ENCODE data around the gene SAMD11. TPM values are rescaled to one million over a fixed set of nuclear protein-coding genes. Genes with fewer than 3 reads are reported as not detected.
A peak's percentile ranks its signal among the peaks of the same experiment; 100 is the strongest.

The SAMD11 gene
- total and polyA plus RNA-seq, 2 of the 8 experiments (the other 6 are each of a cell fraction or from before 2014, with no cell fraction given): 0.18 to 0.30 TPM

GRCh38 chr1:929712-930632, 6.2 kb downstream of the SAMD11 start:
- DNase-seq (ENCODE audit: low read depth in 1 of 2, low spot score in 2 of 2) (no peak), FAIRE-seq (no peak)
- H3K27me3 ChIP-seq (replicated peaks in 1 of 4; ENCODE audit: control insufficient read depth in 3 of 4, extremely low read depth in 1 of 4, insufficient read depth in 3 of 4, low read length in 3 of 4): peaks cover 69 to 90% (median 87%) of the 10 kb centered on the region in 4 experiments
- H2BK12ac ChIP-seq (ENCODE audit: low read depth, low read length): 0 out of 2 replicates have a peak overlapping the region, but pooled peaks have one; percentile 75
- no peaks in the 10 kb centered on the region for H3K9me3 ChIP-seq (ENCODE audit: insufficient read depth in 2 of 2, low read depth in 1 of 2, low read length in 1 of 2)
- no peak overlapping the region for H2BK5ac ChIP-seq (ENCODE audit: low read depth, low read length)
- H2AFZ ChIP-seq (ENCODE audit: low read length): no peak overlapping the region
- H2BK120ac ChIP-seq (replicated peaks; ENCODE audit: low read depth, low read length): no peak overlapping the region
- no peak overlapping the region for H3K4me3 ChIP-seq (ENCODE audit: extremely low read depth in 1 of 4, insufficient read depth in 2 of 4, low read depth in 3 of 4, low read length in 4 of 4)
- H4K8ac ChIP-seq (ENCODE audit: extremely low read depth, insufficient read depth, low read length): no peak overlapping the region
- H3K23ac ChIP-seq (ENCODE audit: insufficient read length): no peak overlapping the region
- H3K56ac ChIP-seq (replicated peaks; ENCODE audit: insufficient read length, low read depth, low read length): no peak overlapping the region
- H3K79me1 ChIP-seq (ENCODE audit: low read depth, low read length): no peaks in the 10 kb centered on the region
- ChIA-PET POLR2A (ENCODE audit: partially characterized antibody) (interaction anchor here (1.3 to 4.0 kb wide), 3 partner anchors 11 to 18 kb away, joined by 3 to 28 read pairs (median 6); no protein-coding TSS in a partner anchor), CTCF (ENCODE audit: partially characterized antibody) (interaction anchor here (0.6 to 4.6 kb wide), 14 partner anchors 9 to 134 kb away, joined by 3 to 45 read pairs (median 4); partner anchors contain the start of gene NOC2L)
- peaks cover under 1 to 16% (median 7%) of the 10 kb centered on the region in 4 experiments for H3K4me1 ChIP-seq (replicated peaks in 1 of 4; ENCODE audit: control insufficient read depth in 3 of 4, insufficient read depth in 4 of 4, low read length in 3 of 4)
- no peak overlapping the region for H3K4ac ChIP-seq (replicated peaks; ENCODE audit: insufficient read length, low read depth, low read length)
- 80% methylated on average over 27 of the region's 40 CpGs; no CpG with 5 or more reads in 1 of the 2 experiments for WGBS, 2 experiments (ENCODE audit: extremely low coverage in 1 of 2, insufficient coverage in 1 of 2, insufficient read length in 1 of 2, insufficient replicate concordance in 2 of 2, low coverage in 1 of 2, low lambda C conversion rate in 2 of 2, missing lambda C conversion rate in 1 of 2)
- no peak overlapping the region for H4K91ac ChIP-seq (replicated peaks; ENCODE audit: insufficient read length, low read length)
- no peak overlapping the region for H3K18ac ChIP-seq (ENCODE audit: extremely low read depth, low read length)
- no peak overlapping the region for H3K4me2 ChIP-seq (ENCODE audit: insufficient read depth in 1 of 2, low read depth in 2 of 2, low read length in 2 of 2)
- no peaks in the 10 kb centered on the region for H3K79me2 ChIP-seq (ENCODE audit: control insufficient read depth in 1 of 2, insufficient read depth in 2 of 2, low read length in 2 of 2)
- H2BK15ac ChIP-seq (ENCODE audit: low read length): no peak overlapping the region
- peaks cover under 1% of the 10 kb centered on the region; the same call in 1 of the 2 replicates for H3K23me2 ChIP-seq (ENCODE audit: low read depth, low read length)
- H3K14ac ChIP-seq (ENCODE audit: insufficient read length): no peak overlapping the region
- H2BK20ac ChIP-seq (ENCODE audit: low read length): no peak overlapping the region
- H4K20me1 ChIP-seq (replicated peaks in 1 of 2; ENCODE audit: control insufficient read depth in 1 of 2, insufficient read depth in 2 of 2, low read length in 2 of 2): peaks cover 19 to 20% of the 10 kb centered on the region in 2 experiments
- H3K36me3 ChIP-seq (ENCODE audit: control insufficient read depth in 2 of 4, insufficient read depth in 4 of 4, low read length in 3 of 4): no peaks in the 10 kb centered on the region; a peak in 1 of 8 replicates
- H3K9ac ChIP-seq (replicated peaks in 1 of 4; ENCODE audit: extremely low read depth in 1 of 4, low read depth in 3 of 4, low read length in 3 of 4): no peak overlapping the region
- H4K5ac ChIP-seq (ENCODE audit: insufficient read length, low read depth, low read length): no peak overlapping the region
- no peak overlapping the region for H2AK5ac ChIP-seq (ENCODE audit: low read depth, low read length)
- no peak overlapping the region for H3K27ac ChIP-seq (ENCODE audit: low read depth, low read length)
- TF ChIP-seq CHD2 (IDR thresholded peaks at IDR 0.05; ENCODE audit: low read length) (no peak), RFX5 (IDR thresholded peaks at IDR 0.05; ENCODE audit: borderline replicate concordance, low read depth, low read length) (no peak), GABPA (IDR thresholded peaks at IDR 0.05; ENCODE audit: borderline replicate concordance, insufficient read depth, low read length) (no peak), YY1 (IDR thresholded peaks at IDR 0.05; ENCODE audit: low read depth, low read length) (no peak), BACH1 (IDR thresholded peaks at IDR 0.05; ENCODE audit: low read length) (no peak), BRCA1 (IDR thresholded peaks at IDR 0.05; ENCODE audit: low read depth, low read length) (no peak), SP2 (IDR thresholded peaks at IDR 0.05; ENCODE audit: low read length) (no peak), HDAC6 (IDR thresholded peaks at IDR 0.05; ENCODE audit: low read depth, low read length) (no peak)
- TF ChIP-seq, protein P1, sequence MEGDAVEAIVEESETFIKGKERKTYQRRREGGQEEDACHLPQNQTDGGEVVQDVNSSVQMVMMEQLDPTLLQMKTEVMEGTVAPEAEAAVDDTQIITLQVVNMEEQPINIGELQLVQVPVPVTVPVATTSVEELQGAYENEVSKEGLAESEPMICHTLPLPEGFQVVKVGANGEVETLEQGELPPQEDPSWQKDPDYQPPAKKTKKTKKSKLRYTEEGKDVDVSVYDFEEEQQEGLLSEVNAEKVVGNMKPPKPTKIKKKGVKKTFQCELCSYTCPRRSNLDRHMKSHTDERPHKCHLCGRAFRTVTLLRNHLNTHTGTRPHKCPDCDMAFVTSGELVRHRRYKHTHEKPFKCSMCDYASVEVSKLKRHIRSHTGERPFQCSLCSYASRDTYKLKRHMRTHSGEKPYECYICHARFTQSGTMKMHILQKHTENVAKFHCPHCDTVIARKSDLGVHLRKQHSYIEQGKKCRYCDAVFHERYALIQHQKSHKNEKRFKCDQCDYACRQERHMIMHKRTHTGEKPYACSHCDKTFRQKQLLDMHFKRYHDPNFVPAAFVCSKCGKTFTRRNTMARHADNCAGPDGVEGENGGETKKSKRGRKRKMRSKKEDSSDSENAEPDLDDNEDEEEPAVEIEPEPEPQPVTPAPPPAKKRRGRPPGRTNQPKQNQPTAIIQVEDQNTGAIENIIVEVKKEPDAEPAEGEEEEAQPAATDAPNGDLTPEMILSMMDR (IDR thresholded peaks at IDR 0.05; ENCODE audit: control extremely low read depth in 1 of 3, insufficient read depth in 1 of 3, low read depth in 1 of 3, low read length in 3 of 3): no peak
